Measurements from ENCODE around the gene PTPRK.

DNA sequence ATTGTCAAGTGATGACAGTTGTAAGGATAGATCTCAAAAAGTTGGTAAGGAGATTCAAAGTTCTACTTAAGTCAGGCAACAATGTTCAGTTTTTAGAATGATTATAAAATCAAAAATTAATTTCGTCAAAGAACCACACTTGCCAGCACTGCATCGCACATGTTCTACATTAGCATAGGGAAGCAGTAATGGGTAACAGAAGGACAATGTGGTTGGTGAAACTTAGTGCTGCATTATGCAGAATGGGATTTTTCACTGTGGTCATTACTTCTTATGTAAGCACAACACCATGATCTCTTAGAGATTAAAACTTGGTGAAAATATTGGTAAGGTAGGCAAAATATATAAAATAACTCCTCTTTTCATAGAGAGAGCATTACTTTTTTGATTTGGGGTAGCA is 445.8 kb downstream of the PTPRK start:
- TF ChIP-seq, protein P1, sequence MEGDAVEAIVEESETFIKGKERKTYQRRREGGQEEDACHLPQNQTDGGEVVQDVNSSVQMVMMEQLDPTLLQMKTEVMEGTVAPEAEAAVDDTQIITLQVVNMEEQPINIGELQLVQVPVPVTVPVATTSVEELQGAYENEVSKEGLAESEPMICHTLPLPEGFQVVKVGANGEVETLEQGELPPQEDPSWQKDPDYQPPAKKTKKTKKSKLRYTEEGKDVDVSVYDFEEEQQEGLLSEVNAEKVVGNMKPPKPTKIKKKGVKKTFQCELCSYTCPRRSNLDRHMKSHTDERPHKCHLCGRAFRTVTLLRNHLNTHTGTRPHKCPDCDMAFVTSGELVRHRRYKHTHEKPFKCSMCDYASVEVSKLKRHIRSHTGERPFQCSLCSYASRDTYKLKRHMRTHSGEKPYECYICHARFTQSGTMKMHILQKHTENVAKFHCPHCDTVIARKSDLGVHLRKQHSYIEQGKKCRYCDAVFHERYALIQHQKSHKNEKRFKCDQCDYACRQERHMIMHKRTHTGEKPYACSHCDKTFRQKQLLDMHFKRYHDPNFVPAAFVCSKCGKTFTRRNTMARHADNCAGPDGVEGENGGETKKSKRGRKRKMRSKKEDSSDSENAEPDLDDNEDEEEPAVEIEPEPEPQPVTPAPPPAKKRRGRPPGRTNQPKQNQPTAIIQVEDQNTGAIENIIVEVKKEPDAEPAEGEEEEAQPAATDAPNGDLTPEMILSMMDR (conservative IDR thresholded peaks at IDR 0.05; ENCODE audit: low read length): no peak
- no peak for TF ChIP-seq EZH2phosphoT487 (IDR thresholded peaks at IDR 0.05; ENCODE audit: borderline replicate concordance, low read depth, low read length)
